ENCODE data around the gene MAP3K4.

DNA sequence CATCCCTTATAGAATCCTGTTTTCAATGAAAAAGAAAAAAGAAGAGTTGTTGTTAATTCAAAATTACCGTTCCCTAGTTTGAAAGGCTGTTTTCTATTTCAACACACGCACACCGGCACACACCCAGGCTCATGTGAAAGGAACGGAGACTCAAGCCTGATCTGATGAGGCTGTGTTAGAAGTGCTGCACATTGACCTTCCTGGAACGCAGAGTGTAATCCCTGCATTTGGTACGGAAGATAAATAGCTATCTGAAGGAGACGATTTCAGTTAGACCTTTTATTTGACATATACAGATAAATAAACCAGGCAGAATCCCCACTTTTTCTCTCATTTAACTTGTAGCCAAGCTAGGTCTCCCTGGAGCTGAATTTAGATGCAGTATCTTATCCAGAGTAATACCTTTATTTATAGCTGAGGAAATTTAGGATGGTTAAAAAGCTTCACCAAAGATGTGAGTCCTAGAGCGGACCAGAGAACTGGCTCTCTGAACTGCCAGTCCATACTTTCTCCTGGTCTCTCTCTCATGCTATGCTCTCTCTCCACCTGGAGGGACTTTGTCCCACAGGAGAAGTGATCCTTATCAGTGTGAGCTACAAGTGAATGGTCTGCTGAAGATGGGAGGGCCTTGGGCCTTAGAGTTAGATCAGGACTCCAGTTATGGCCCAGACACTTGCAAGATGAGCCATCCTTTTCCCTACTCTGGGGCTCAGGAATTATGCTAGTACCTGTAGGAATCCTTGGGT is 30.6 kb downstream of the MAP3K4 start:
- TF ChIP-seq, protein P1, sequence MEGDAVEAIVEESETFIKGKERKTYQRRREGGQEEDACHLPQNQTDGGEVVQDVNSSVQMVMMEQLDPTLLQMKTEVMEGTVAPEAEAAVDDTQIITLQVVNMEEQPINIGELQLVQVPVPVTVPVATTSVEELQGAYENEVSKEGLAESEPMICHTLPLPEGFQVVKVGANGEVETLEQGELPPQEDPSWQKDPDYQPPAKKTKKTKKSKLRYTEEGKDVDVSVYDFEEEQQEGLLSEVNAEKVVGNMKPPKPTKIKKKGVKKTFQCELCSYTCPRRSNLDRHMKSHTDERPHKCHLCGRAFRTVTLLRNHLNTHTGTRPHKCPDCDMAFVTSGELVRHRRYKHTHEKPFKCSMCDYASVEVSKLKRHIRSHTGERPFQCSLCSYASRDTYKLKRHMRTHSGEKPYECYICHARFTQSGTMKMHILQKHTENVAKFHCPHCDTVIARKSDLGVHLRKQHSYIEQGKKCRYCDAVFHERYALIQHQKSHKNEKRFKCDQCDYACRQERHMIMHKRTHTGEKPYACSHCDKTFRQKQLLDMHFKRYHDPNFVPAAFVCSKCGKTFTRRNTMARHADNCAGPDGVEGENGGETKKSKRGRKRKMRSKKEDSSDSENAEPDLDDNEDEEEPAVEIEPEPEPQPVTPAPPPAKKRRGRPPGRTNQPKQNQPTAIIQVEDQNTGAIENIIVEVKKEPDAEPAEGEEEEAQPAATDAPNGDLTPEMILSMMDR (IDR thresholded peaks at IDR 0.05; ENCODE audit: borderline replicate concordance, extremely low read depth, low read length, poor library complexity, severe bottlenecking) = no peak
- TF ChIP-seq EZH2 (IDR thresholded peaks at IDR 0.05; ENCODE audit: borderline replicate concordance, low read depth, low read length, severe bottlenecking) = no peak

All from DND-41 (cell line).